Measurements from ENCODE around the gene TRIO.

TRIO gene

DNA sequence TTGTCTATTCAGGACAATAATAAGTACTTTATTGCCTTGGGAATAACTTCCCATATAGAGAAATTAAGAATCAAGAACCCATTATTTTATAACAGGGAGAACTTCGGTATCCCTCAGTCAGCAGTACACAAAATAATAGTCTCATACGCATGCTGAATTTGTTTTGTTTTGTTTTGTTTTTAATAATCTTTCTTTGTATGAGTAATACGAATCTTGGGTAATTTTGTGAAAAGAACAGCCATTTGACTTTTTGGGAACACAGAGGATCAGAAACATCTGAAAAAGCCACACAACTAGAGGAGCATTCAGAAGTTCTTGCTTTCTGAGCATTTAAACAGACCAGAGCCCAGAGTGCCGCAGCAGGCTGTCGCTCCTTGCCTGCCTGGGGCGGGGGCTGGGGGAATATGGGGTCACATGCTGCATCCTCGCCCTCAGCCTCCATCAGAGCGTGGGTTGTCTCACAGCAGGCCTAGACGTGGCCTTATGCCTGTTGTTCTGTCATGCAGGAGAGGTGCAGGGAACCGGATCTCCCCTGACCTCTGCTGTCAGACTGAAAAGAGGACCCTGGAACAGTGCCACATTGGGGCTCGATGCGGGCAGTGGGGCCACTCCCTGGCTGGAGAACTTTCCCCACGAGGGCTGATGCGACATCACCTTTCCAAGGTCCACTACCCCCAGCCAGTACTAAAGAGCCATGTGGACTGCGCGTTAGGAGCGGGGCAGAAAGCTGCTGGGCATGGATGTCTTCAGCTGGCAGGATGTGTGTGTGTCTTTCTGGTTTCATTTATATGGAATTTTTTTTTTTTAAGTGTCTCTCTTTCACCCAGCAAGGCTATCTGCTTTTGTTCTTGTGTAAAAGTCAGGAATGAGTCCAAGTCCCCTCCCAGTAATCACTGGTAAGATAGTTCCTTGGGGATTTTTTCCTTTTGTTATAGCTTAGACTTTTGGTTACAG lies 305.1 kb downstream of the TRIO start:
- H4K20me1 ChIP-seq = peaks cover 27% of the 10 kb centered on the region
- no peak overlapping the region for H3K9ac ChIP-seq
- peaks cover 40% of the 10 kb centered on the region for H3K4me1 ChIP-seq

DNA sequence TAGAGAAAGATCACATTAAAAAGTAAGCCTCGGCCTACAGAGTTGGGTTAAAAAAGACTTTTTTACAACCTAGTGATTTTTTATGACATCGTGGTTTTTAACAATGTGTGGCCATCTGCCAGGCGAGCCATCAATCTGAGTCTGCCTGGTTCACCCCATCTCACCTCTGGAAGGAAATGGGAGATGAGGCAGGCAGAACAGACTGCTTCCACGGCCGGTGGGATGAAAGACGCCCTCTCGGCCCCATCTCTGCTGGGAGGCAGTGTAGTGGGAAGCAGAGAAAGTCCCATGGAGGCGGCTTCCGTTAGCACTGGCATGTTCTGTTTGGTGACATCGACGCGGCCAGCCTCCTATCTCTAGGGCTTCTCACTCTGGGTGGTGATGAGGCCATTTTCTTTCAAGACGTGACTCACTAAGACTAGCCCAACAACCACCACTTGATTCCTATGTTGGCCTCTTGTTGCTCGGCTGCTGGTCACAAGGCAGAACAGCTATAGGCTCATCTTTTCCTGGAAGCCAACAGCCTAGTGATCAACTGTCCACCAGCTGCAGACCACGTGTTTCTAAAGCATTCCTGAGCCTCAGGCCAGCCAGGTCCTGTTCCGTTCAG lies 306.0 kb downstream of the TRIO start:
- Histone ChIP-seq H3K4me1 (peaks cover 32% of the 10 kb centered on the region), H3K27me3 (no peaks in the 10 kb centered on the region), H4K20me1 (peaks cover 27% of the 10 kb centered on the region), H3K4me2 (peak overlapping the region; percentile 54), H3K36me3 (peaks cover 64% of the 10 kb centered on the region), H3K27ac (peak overlapping the region; percentile 48; the same call in 1 of the 2 replicates), H3K4me3 (no peak overlapping the region), H3K9ac (no peak overlapping the region), H3K9me3 (peaks cover 8% of the 10 kb centered on the region)
- no peak for TF ChIP-seq Cebpa-rat (IDR thresholded peaks at IDR 0.05)

More for the DNA sequence above, 305.1 kb downstream of the TRIO start:
- Histone ChIP-seq H3K4me3 (no peak overlapping the region), H3K9me3 (no peaks in the 10 kb centered on the region), H3K27me3 (no peaks in the 10 kb centered on the region), H3K36me3 (peaks cover 59% of the 10 kb centered on the region), H3K27ac (peak overlapping the region; percentile 48), H3K4me2 (peak overlapping the region; percentile 54)
- TF ChIP-seq Cebpa-rat (IDR thresholded peaks at IDR 0.05) = no peak

DNA sequence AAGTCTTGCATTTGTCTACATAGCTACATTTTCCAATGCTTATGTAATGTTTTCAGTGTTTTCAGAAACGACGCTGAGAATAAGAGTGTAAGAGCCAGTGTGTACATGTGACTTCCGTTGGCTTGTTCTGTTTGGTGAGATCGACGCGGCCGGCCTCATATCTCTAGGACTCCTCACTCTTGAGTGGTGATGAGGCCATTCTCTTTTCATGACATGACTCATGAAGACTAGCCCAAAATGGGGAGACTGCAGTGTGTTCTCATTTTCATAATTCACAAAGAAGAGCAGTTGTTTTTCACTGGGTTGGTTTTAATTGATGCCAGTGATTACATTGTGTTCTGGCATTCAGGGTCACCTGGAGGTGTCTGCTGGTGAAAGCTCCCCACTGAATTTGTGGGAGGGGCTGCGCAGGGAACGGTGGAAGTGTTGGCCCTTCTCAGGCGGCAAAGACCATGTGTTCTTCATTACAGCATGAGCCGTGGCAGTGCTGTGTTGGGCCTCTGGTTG lies 306.9 kb downstream of the TRIO start:
- no peak overlapping the region for H3K27ac ChIP-seq
- H3K4me2 ChIP-seq = no peak overlapping the region
- no peak overlapping the region for H3K9ac ChIP-seq
- peaks cover 17% of the 10 kb centered on the region for H3K9me3 ChIP-seq
- TF ChIP-seq Cebpa-rat (IDR thresholded peaks at IDR 0.05) = no peak
- peaks cover 70% of the 10 kb centered on the region for H3K36me3 ChIP-seq
- peaks cover 27% of the 10 kb centered on the region for H4K20me1 ChIP-seq
- H3K4me1 ChIP-seq = peaks cover 28% of the 10 kb centered on the region
- no peaks in the 10 kb centered on the region for H3K27me3 ChIP-seq
- no peak overlapping the region for H3K4me3 ChIP-seq

DNA sequence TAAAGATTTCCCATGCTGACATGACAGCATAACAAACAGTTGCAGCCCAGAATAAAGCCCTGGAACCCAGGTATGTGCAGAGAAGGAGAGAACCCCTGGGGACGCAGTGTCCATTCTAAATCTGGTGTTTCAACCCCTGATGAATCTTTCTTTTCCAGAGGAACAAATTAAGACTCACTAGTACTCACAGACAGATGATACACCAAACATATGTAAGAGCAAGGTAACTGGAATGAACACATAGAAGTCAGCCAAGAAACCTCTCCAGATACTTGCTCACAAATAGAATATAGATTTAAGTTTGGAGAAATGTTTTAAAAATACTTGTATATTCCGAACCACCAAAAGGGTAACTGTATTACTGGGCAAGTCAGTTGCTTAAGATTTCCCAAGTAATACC lies 307.6 kb downstream of the TRIO start:
- H3K27me3 ChIP-seq = no peaks in the 10 kb centered on the region
- H3K4me1 ChIP-seq = peaks cover 28% of the 10 kb centered on the region
- peaks cover 26% of the 10 kb centered on the region for H4K20me1 ChIP-seq
- H3K36me3 ChIP-seq = peaks cover 72% of the 10 kb centered on the region
- no peak overlapping the region for H3K27ac ChIP-seq
- H3K9ac ChIP-seq = no peak overlapping the region
- TF ChIP-seq Cebpa-rat (IDR thresholded peaks at IDR 0.05) = no peak
- no peak overlapping the region for H3K4me2 ChIP-seq
- H3K9me3 ChIP-seq = peaks cover 19% of the 10 kb centered on the region
- no peak overlapping the region for H3K4me3 ChIP-seq

DNA sequence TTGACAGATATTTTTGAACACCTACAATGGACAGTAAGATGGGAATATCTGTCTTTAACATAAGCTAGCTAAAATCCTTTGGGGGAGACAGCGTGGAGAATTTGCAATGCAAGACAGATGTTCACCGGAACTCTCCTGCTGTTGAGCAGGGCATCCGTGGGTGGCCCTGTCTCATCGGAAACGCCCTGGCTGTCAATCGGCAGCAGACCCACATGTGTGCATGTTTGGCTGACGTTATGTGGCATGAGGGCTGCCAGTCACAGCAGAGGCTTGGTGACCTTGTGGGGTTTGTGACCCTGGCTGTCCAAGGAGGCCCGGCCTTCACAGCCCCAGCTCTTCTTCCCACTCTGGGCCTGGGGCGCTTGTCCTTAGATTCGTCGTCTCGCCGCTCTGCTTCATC lies 308.7 kb downstream of the TRIO start:
- Histone ChIP-seq H3K27me3 (no peaks in the 10 kb centered on the region), H3K27ac (no peak overlapping the region), H3K4me1 (peaks cover 26% of the 10 kb centered on the region), H3K4me3 (no peak overlapping the region), H4K20me1 (peaks cover 36% of the 10 kb centered on the region), H3K4me2 (no peak overlapping the region), H3K9me3 (peaks cover 19% of the 10 kb centered on the region), H3K9ac (no peak overlapping the region), H3K36me3 (peaks cover 79% of the 10 kb centered on the region)
- TF ChIP-seq Cebpa-rat (IDR thresholded peaks at IDR 0.05) = no peak

DNA sequence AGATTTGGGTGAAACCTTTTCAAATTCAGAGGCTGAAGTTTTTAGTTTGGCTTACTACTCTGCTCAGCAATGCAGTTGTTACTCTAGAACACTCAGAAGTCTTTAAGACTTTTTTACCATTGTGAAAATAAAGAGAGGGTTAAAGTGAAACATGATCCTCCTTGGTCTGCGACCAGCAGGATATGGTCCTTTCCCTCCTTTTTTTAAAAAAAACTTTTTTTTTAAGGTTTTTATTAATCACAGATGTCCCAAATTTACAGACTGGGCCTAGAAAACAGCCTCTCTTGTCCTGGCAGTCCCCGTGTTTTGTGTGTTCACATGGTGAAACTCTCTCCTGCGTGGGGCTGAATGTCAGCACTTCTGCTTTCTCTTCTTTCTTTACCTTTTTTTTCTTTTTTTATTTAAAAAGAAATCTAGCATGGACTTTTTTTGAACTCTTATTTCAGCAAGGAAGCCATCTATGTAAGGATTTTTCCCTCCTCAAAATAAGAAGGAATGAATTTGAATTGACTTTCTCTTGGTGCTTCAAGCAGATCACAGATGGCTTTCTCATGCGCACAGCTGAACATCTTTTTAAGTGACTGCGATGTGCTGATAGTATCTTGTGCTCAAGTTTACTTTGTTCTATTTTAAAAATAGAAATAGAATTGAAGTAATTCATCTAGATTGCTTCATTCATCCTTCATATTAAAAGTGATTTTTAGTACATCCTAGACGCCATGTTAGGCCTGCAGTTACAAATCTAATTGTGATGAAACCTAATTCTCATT lies 309.7 kb downstream of the TRIO start:
- H3K9ac ChIP-seq = no peak overlapping the region
- no peak overlapping the region for H3K27ac ChIP-seq
- TF ChIP-seq Cebpa-rat (IDR thresholded peaks at IDR 0.05) = no peak
- H3K4me3 ChIP-seq = no peak overlapping the region
- H3K36me3 ChIP-seq = peaks cover 84% of the 10 kb centered on the region
- H3K4me2 ChIP-seq = no peak overlapping the region
- H4K20me1 ChIP-seq = peaks cover 41% of the 10 kb centered on the region
- H3K9me3 ChIP-seq = peaks cover 19% of the 10 kb centered on the region
- H3K4me1 ChIP-seq = peaks cover 17% of the 10 kb centered on the region
- H3K27me3 ChIP-seq = no peaks in the 10 kb centered on the region

DNA sequence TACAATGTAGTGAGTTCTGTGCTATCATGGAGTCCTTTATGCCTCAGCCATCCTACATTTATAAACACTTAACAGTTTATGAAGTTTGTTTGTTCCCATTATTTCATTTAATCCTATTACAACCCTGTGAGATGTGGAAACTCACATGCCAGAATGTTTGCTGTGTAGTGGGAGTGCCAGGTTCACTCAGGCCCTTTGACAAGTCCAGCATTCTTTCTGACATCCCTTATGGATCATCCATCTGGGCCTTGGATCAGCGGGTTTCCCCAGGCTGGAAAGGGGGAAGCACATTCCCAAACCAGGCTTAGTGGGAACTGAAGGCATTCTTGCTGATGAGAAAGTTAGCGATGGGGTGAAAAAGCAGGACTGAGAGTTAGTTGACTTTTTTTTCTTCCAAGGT lies 310.3 kb downstream of the TRIO start:
- peaks cover 19% of the 10 kb centered on the region for H3K9me3 ChIP-seq
- no peak overlapping the region for H3K4me3 ChIP-seq
- peaks cover 11% of the 10 kb centered on the region for H3K4me1 ChIP-seq
- H3K4me2 ChIP-seq = no peak overlapping the region
- H3K27ac ChIP-seq = no peak overlapping the region
- peaks cover 42% of the 10 kb centered on the region for H4K20me1 ChIP-seq
- H3K36me3 ChIP-seq = peaks cover 86% of the 10 kb centered on the region
- no peak for TF ChIP-seq Cebpa-rat (IDR thresholded peaks at IDR 0.05)
- H3K9ac ChIP-seq = no peak overlapping the region
- H3K27me3 ChIP-seq = no peaks in the 10 kb centered on the region

DNA sequence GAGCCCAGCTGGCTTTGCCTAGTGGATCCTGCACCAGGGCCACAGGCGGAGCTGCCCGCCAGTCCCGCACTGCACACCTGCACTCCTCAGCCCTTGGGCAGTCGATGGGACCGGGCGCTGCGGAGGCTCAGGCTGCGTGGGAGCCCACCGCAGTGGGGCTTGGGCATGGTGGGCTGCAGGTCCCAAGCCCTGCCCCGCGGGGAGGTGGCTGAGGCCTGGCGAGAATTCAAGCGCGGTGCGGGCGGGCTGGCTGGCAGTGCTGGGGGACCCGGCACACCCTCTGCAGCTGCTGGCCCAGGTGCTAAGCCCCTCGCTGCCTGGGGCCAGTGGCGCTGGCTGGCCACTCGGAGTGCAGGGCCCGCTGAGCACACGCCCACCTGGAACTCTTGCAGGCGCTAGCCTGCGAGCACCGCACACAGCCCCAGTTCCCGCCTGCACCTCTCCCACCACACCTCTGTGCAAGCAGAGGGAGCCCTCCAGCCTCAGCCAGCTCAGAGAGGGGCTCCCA lies 312.7 kb downstream of the TRIO start:
- H3K4me1 ChIP-seq = no peaks in the 10 kb centered on the region
- H3K4me2 ChIP-seq = no peak overlapping the region
- no peaks in the 10 kb centered on the region for H3K27me3 ChIP-seq
- H3K36me3 ChIP-seq = peaks cover 91% of the 10 kb centered on the region
- H3K9me3 ChIP-seq = peaks cover 19% of the 10 kb centered on the region
- H3K27ac ChIP-seq = no peak overlapping the region
- peaks cover 35% of the 10 kb centered on the region; the same call in 1 of the 2 replicates for H4K20me1 ChIP-seq
- TF ChIP-seq Cebpa-rat (IDR thresholded peaks at IDR 0.05) = no peak
- no peak overlapping the region for H3K9ac ChIP-seq
- H3K4me3 ChIP-seq = no peak overlapping the region

DNA sequence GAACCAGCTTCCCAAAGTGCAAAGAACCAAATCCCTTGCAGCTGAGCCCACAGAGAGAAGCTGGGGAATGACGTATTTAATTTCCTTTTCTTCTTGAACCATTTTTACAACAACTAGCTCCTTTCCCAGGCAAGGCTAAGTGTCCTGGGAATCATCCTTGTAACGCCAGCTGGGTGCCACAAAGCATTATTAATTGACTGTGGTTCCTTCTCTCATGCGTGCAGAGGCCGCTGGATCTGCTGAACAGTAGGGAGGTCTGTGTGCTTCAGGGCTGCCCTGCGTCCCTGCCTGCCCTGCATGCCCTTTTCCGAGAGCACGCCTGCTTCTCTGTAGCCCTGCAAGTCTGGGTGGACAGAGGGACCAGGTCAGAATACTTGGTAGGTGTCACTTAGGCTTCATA lies 314.3 kb downstream of the TRIO start:
- no peak overlapping the region for H3K9ac ChIP-seq
- no peak for TF ChIP-seq Cebpa-rat (IDR thresholded peaks at IDR 0.05)
- no peak overlapping the region for H3K27ac ChIP-seq
- H3K4me2 ChIP-seq = no peak overlapping the region
- no peak overlapping the region for H3K4me3 ChIP-seq
- H3K36me3 ChIP-seq = peaks cover 91% of the 10 kb centered on the region
- no peaks in the 10 kb centered on the region for H3K4me1 ChIP-seq
- H3K27me3 ChIP-seq = no peaks in the 10 kb centered on the region
- H3K9me3 ChIP-seq = peaks cover 19% of the 10 kb centered on the region
- peaks cover 35% of the 10 kb centered on the region; the same call in 1 of the 2 replicates for H4K20me1 ChIP-seq

Data from BLaER1 (cell line).